ENCODE measurements around the gene IRAK1BP1.
"Not testable (repeated sequence)": the region's sequence is repeated elsewhere in the genome, so short reads cannot be mapped to it uniquely, and the experiment has no call there.

Gene IRAK1BP1

GRCh38 chr6:78845567-78845966 is 21.8 kb upstream of the IRAK1BP1 start:
- H3K9me3 ChIP-seq: no peaks in the 10 kb centered on the region
- TF ChIP-seq, protein P1, sequence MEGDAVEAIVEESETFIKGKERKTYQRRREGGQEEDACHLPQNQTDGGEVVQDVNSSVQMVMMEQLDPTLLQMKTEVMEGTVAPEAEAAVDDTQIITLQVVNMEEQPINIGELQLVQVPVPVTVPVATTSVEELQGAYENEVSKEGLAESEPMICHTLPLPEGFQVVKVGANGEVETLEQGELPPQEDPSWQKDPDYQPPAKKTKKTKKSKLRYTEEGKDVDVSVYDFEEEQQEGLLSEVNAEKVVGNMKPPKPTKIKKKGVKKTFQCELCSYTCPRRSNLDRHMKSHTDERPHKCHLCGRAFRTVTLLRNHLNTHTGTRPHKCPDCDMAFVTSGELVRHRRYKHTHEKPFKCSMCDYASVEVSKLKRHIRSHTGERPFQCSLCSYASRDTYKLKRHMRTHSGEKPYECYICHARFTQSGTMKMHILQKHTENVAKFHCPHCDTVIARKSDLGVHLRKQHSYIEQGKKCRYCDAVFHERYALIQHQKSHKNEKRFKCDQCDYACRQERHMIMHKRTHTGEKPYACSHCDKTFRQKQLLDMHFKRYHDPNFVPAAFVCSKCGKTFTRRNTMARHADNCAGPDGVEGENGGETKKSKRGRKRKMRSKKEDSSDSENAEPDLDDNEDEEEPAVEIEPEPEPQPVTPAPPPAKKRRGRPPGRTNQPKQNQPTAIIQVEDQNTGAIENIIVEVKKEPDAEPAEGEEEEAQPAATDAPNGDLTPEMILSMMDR (IDR thresholded peaks at IDR 0.05; ENCODE audit: low read depth, low read length): no peak
- H3K36me3 ChIP-seq: no peaks in the 10 kb centered on the region
- H3K4me3 ChIP-seq (ENCODE audit: low read depth, low read length): no peak overlapping the region
- H3K27me3 ChIP-seq: no peaks in the 10 kb centered on the region; the same call in 1 of the 2 replicates
- H3K4me1 ChIP-seq: no peaks in the 10 kb centered on the region
- DNase-seq: no peak

- TF ChIP-seq, protein P1 (IDR thresholded peaks at IDR 0.05; ENCODE audit: low read depth, low read length): no peak
Observed at GRCh38 chr6:78850621-78851020, 16.7 kb upstream of the IRAK1BP1 start.

GRCh38 chr6:78851156-78851555 is 16.2 kb upstream of the IRAK1BP1 start:
- Histone ChIP-seq H3K4me1 (no peaks in the 10 kb centered on the region), H3K4me3 (ENCODE audit: low read depth, low read length) (no peak overlapping the region), H3K36me3 (no peaks in the 10 kb centered on the region), H3K27me3 (no peaks in the 10 kb centered on the region), H3K9me3 (no peaks in the 10 kb centered on the region)
- no peak for DNase-seq
- TF ChIP-seq, protein P1 (IDR thresholded peaks at IDR 0.05; ENCODE audit: low read depth, low read length): no peak

More at GRCh38 chr6:78850621-78851020, 16.7 kb upstream of the IRAK1BP1 start:
- Histone ChIP-seq H3K4me3 (ENCODE audit: low read depth, low read length) (no peak overlapping the region), H3K9me3 (no peaks in the 10 kb centered on the region), H3K4me1 (no peaks in the 10 kb centered on the region), H3K36me3 (no peaks in the 10 kb centered on the region), H3K27me3 (no peaks in the 10 kb centered on the region)
- no peak for DNase-seq

- no peak for DNase-seq
- TF ChIP-seq, protein P1 (IDR thresholded peaks at IDR 0.05; ENCODE audit: low read depth, low read length): no peak
- Histone ChIP-seq H3K4me1 (no peaks in the 10 kb centered on the region), H3K4me3 (ENCODE audit: low read depth, low read length) (no peak overlapping the region), H3K27me3 (no peaks in the 10 kb centered on the region), H3K36me3 (no peaks in the 10 kb centered on the region), H3K9me3 (no peaks in the 10 kb centered on the region)
Observed at GRCh38 chr6:78854546-78854945, 12.8 kb upstream of the IRAK1BP1 start.

DNA sequence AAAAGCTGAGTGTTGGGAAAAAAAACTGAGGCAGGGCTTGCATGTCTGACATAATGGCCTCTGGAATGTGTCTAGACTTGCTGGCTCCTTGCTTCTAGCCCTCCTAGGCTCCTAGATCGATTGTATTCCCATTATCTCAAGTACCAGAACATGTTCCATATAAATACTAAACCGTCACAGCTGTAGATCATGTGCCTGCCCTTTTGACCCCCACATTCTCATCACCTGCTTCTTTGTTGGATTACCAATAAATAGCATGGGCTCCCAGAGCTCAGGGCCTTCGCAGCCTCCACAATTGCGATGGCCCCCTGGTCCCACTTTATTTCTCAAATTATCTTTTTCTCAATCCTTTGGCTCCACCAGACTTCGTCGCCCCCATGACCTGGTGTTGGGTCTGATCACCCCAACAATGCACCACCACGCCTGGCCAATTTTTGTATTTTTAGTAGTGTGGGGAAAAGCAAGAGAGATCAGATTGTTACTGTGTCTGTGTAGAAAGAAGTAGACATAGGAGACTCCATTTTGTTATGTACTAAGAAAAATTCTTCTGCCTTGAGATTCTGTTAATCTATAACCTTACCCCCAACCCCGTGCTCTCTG is 8.9 kb upstream of the IRAK1BP1 start:
- H3K4me1 ChIP-seq; H3K27me3 ChIP-seq; H3K9me3 ChIP-seq; H3K36me3 ChIP-seq; H3K4me3 ChIP-seq (ENCODE audit: low read depth, low read length); DNase-seq: not testable (repeated sequence)

GRCh38 chr6:78861509-78861908 is 5.8 kb upstream of the IRAK1BP1 start:
- Histone ChIP-seq H3K27me3 (no peaks in the 10 kb centered on the region), H3K4me1 (no peaks in the 10 kb centered on the region), H3K4me3 (ENCODE audit: low read depth, low read length) (no peak overlapping the region), H3K36me3 (no peaks in the 10 kb centered on the region), H3K9me3 (no peaks in the 10 kb centered on the region)
- DNase-seq: no peak
- TF ChIP-seq, protein P1 (IDR thresholded peaks at IDR 0.05; ENCODE audit: low read depth, low read length): no peak

All from BE2C (cell line).